ENCODE data around the gene MLKL. TPM values are rescaled to one million over a fixed set of nuclear protein-coding genes. Genes with fewer than 3 reads are reported as not detected.
"Not testable (repeated sequence)": the region's sequence is repeated elsewhere in the genome, so short reads cannot be mapped to it uniquely, and the experiment has no call there.

The MLKL gene
- polyA plus RNA-seq, 1 donor (not counting 4 experiments of a cell fraction or from before 2014, with no cell fraction given) = 12.5 TPM

DNA sequence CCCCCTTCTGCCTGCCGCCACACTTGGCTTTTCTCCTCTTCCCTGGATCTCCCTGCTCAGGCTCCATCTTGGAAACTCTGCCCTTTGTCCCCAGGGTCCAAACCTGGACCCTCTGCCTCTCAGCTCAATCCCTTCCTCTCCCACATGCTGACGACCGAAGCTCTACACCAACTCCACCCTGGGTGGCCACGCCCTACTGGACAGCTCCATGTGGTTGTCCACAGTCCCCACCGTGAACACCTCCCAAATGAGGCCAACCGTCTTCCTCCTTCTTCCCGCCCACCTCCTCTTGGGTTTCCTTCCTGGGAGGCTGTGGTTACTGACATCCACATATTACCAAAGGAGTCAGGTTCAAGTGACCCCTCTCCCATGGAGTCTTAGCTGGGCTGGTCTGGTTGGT lies 22.6 kb upstream of the MLKL start:
- TF ChIP-seq EZH2 (IDR thresholded peaks at IDR 0.05; ENCODE audit: low read length) = no peak
- TF ChIP-seq, protein P1, sequence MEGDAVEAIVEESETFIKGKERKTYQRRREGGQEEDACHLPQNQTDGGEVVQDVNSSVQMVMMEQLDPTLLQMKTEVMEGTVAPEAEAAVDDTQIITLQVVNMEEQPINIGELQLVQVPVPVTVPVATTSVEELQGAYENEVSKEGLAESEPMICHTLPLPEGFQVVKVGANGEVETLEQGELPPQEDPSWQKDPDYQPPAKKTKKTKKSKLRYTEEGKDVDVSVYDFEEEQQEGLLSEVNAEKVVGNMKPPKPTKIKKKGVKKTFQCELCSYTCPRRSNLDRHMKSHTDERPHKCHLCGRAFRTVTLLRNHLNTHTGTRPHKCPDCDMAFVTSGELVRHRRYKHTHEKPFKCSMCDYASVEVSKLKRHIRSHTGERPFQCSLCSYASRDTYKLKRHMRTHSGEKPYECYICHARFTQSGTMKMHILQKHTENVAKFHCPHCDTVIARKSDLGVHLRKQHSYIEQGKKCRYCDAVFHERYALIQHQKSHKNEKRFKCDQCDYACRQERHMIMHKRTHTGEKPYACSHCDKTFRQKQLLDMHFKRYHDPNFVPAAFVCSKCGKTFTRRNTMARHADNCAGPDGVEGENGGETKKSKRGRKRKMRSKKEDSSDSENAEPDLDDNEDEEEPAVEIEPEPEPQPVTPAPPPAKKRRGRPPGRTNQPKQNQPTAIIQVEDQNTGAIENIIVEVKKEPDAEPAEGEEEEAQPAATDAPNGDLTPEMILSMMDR (optimal IDR thresholded peaks at IDR 0.05 in 1 of 3, IDR thresholded peaks at IDR 0.05 in 1 of 3, conservative IDR thresholded peaks at IDR 0.05 in 1 of 3; ENCODE audit: extremely low read depth in 1 of 3, insufficient read depth in 2 of 3, low read length in 3 of 3) = no peak
- Histone ChIP-seq H3K79me2 (ENCODE audit: control insufficient read depth, insufficient read depth, low read length) (no peaks in the 10 kb centered on the region), H3K4me1 (ENCODE audit: control insufficient read depth, extremely low read depth, insufficient read depth, low read length) (no peaks in the 10 kb centered on the region), H3K9me3 (ENCODE audit: control insufficient read depth, low read depth, low read length) (peaks cover 2% of the 10 kb centered on the region), H3K27ac (ENCODE audit: control insufficient read depth, insufficient read depth, low read length) (no peak overlapping the region), H2AFZ (ENCODE audit: control insufficient read depth, low read length) (no peak overlapping the region), H3K9me1 (ENCODE audit: control insufficient read depth, extremely low read depth, insufficient read depth, low read length) (no peaks in the 10 kb centered on the region), H4K20me1 (ENCODE audit: control insufficient read depth, extremely low read depth, insufficient read depth, low read length) (no peaks in the 10 kb centered on the region), H3K27me3 (ENCODE audit: control insufficient read depth, extremely low read depth, insufficient read depth, low read length) (no peaks in the 10 kb centered on the region), H3K9ac (ENCODE audit: control insufficient read depth, extremely low read depth, insufficient read depth, low read length) (no peak overlapping the region), H3K4me2 (ENCODE audit: control insufficient read depth, extremely low read depth, insufficient read depth, low read depth, low read length) (no peak overlapping the region), H3K36me3 (ENCODE audit: control insufficient read depth in 2 of 2, extremely low read depth in 1 of 2, insufficient read depth in 2 of 2, low read length in 2 of 2) (no peaks in the 10 kb centered on the region), H3K4me3 (ENCODE audit: control insufficient read depth in 2 of 3, extremely low read depth in 1 of 3, insufficient read depth in 2 of 3, low read depth in 1 of 3, low read length in 3 of 3) (no peak overlapping the region)
- DNase-seq (ENCODE audit: low read depth, low spot score) (no peak), FAIRE-seq (no peak)
- dilution Hi-C loops (cut with MboI; ENCODE audit: extremely low pct_ligation_motif_present, low sequenced_read_pairs) = no loop called here

DNA sequence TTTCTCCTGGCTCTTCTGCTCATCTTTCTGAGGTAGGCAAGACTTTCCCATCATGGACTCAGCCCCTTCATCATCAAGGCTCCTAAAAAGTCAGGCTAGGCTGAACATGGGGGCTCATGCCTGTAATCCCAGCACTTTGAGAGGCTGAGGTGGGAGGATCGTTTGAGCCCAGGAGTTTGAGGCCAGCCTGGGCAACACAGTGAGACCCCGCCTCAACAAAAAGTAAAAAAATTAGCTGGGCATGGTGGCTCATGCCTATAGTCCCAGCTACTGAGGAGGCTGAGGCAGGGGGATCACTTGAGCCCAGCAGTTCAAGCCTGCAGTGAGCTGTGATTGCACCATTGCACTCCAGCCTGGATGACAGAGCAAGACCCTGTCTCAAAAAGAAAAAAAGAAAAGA lies 21.5 kb upstream of the MLKL start:
- H3K27ac ChIP-seq (ENCODE audit: control insufficient read depth, insufficient read depth, low read length); H3K4me3 ChIP-seq (ENCODE audit: control insufficient read depth in 2 of 3, extremely low read depth in 1 of 3, insufficient read depth in 2 of 3, low read depth in 1 of 3, low read length in 3 of 3); H3K79me2 ChIP-seq (ENCODE audit: control insufficient read depth, insufficient read depth, low read length); H3K27me3 ChIP-seq (ENCODE audit: control insufficient read depth, extremely low read depth, insufficient read depth, low read length); DNase-seq (ENCODE audit: low read depth, low spot score); FAIRE-seq; dilution Hi-C loops (cut with MboI; ENCODE audit: extremely low pct_ligation_motif_present, low sequenced_read_pairs); H4K20me1 ChIP-seq (ENCODE audit: control insufficient read depth, extremely low read depth, insufficient read depth, low read length); H3K9me3 ChIP-seq (ENCODE audit: control insufficient read depth, low read depth, low read length); H3K36me3 ChIP-seq (ENCODE audit: control insufficient read depth in 2 of 2, extremely low read depth in 1 of 2, insufficient read depth in 2 of 2, low read length in 2 of 2); H3K4me2 ChIP-seq (ENCODE audit: control insufficient read depth, extremely low read depth, insufficient read depth, low read depth, low read length); H3K9me1 ChIP-seq (ENCODE audit: control insufficient read depth, extremely low read depth, insufficient read depth, low read length); H3K9ac ChIP-seq (ENCODE audit: control insufficient read depth, extremely low read depth, insufficient read depth, low read length); H2AFZ ChIP-seq (ENCODE audit: control insufficient read depth, low read length); H3K4me1 ChIP-seq (ENCODE audit: control insufficient read depth, extremely low read depth, insufficient read depth, low read length): not testable (repeated sequence)

DNA sequence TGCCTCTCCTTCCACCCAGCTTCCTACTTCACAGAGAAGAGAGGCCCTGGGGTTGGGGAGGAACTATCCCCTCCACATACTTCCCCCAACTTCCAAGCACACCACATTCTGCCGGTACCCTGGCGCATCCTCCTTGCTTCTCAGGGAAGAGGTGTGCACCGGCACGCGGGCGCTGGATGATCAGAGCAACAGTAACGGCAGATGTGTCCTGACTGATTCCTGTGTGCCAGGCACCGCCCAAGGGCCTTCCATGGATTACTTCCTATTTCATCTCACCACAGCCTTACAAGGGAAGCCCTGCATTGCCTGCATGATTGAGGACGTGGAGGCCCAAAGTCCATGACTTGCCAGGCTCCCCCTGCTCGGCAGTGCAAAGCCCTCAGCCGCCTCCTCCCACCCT lies 21.1 kb upstream of the MLKL start:
- no peaks in the 10 kb centered on the region for H3K79me2 ChIP-seq (ENCODE audit: control insufficient read depth, insufficient read depth, low read length)
- no peaks in the 10 kb centered on the region for H3K36me3 ChIP-seq (ENCODE audit: control insufficient read depth in 2 of 2, extremely low read depth in 1 of 2, insufficient read depth in 2 of 2, low read length in 2 of 2)
- no peak overlapping the region for H3K27ac ChIP-seq (ENCODE audit: control insufficient read depth, insufficient read depth, low read length)
- no peaks in the 10 kb centered on the region for H3K9me1 ChIP-seq (ENCODE audit: control insufficient read depth, extremely low read depth, insufficient read depth, low read length)
- no peaks in the 10 kb centered on the region for H4K20me1 ChIP-seq (ENCODE audit: control insufficient read depth, extremely low read depth, insufficient read depth, low read length)
- no peak overlapping the region for H3K4me3 ChIP-seq (ENCODE audit: control insufficient read depth in 2 of 3, extremely low read depth in 1 of 3, insufficient read depth in 2 of 3, low read depth in 1 of 3, low read length in 3 of 3)
- DNase-seq (ENCODE audit: low read depth, low spot score) (no peak), FAIRE-seq (no peak)
- no peaks in the 10 kb centered on the region for H3K9me3 ChIP-seq (ENCODE audit: control insufficient read depth, low read depth, low read length)
- TF ChIP-seq, protein P1 (optimal IDR thresholded peaks at IDR 0.05 in 1 of 3, IDR thresholded peaks at IDR 0.05 in 1 of 3, conservative IDR thresholded peaks at IDR 0.05 in 1 of 3; ENCODE audit: extremely low read depth in 1 of 3, insufficient read depth in 2 of 3, low read length in 3 of 3) = no peak
- TF ChIP-seq EZH2 (IDR thresholded peaks at IDR 0.05; ENCODE audit: low read length) = no peak
- no peak overlapping the region for H3K9ac ChIP-seq (ENCODE audit: control insufficient read depth, extremely low read depth, insufficient read depth, low read length)
- H2AFZ ChIP-seq (ENCODE audit: control insufficient read depth, low read length) = no peak overlapping the region
- H3K27me3 ChIP-seq (ENCODE audit: control insufficient read depth, extremely low read depth, insufficient read depth, low read length) = no peaks in the 10 kb centered on the region
- dilution Hi-C loops (cut with MboI; ENCODE audit: extremely low pct_ligation_motif_present, low sequenced_read_pairs) = no loop called here
- no peak overlapping the region for H3K4me2 ChIP-seq (ENCODE audit: control insufficient read depth, extremely low read depth, insufficient read depth, low read depth, low read length)
- no peaks in the 10 kb centered on the region for H3K4me1 ChIP-seq (ENCODE audit: control insufficient read depth, extremely low read depth, insufficient read depth, low read length)

Data from keratinocyte (primary cell).